GM12891 (cell line): ENCODE measurements around the gene CAPN11.

ENCODE experiments used
- DNase-seq: peaks from one replicate; pipeline ENCODE4 v3.0.0; 2011; ENCODE audit warnings: low spot score; ENCODE audit not compliant: insufficient read length
- FAIRE-seq: peaks from 2 replicates; lab custom pipeline; 2011; peaks lifted over from hg19 to GRCh38; lab: Jason Lieb, UNC
- PAX5 ChIP-seq: IDR thresholded peaks from 2 replicates; pipeline ENCODE4 v1.6.1; 2011; ENCODE audit warnings: low read length, moderate library complexity, mild to moderate bottlenecking; ENCODE audit not compliant: insufficient read depth, severe bottlenecking
- POLR2A ChIP-seq: IDR thresholded peaks from 2 replicates; pipeline ENCODE4 v1.6.1; 2011; ENCODE audit warnings: low read depth, low read length, control low read depth
- POLR2AphosphoS5 ChIP-seq: IDR thresholded peaks from 2 replicates; pipeline ENCODE4 v1.6.1; 2011; ENCODE audit warnings: low read depth, low read length, control low read depth
- POU2F2 ChIP-seq: IDR thresholded peaks from 2 replicates; pipeline ENCODE4 v1.6.1; 2011; ENCODE audit warnings: low read depth, mild to moderate bottlenecking, control low read depth, low read length, moderate library complexity
- SPI1 ChIP-seq: IDR thresholded peaks from 2 replicates; pipeline ENCODE4 v1.6.1; 2011; ENCODE audit warnings: low read depth, low read length, control low read depth
- TAF1 ChIP-seq: IDR thresholded peaks from 2 replicates; pipeline ENCODE4 v1.6.1; 2011; ENCODE audit warnings: low read depth, low read length, control low read depth

Gene CAPN11

GRCh38 chr6:44129841-44130322 is 28.7 kb upstream of the CAPN11 start:
- FAIRE-seq: no peak
- no peak for DNase-seq
- TF ChIP-seq PAX5 (no peak), POLR2AphosphoS5 (no peak), POU2F2 (no peak), TAF1 (no peak), SPI1 (no peak), POLR2A (no peak)

- FAIRE-seq: no peak
- TF ChIP-seq POLR2A (no peak), POU2F2 (no peak), SPI1 (no peak), PAX5 (no peak), TAF1 (no peak), POLR2AphosphoS5 (no peak)
- no peak for DNase-seq
Observed at GRCh38 chr6:44131892-44132291, 26.7 kb upstream of the CAPN11 start.

GRCh38 chr6:44132476-44132875 is 26.1 kb upstream of the CAPN11 start:
- FAIRE-seq (no peak), DNase-seq (no peak)
- TF ChIP-seq PAX5 (no peak), TAF1 (no peak), POLR2A (no peak), POLR2AphosphoS5 (no peak), POU2F2 (no peak), SPI1 (no peak)

GRCh38 chr6:44133003-44133931 is 25.4 kb upstream of the CAPN11 start:
- FAIRE-seq: no peak
- no peak for DNase-seq
- TF ChIP-seq PAX5 (no peak), POLR2A (no peak)

GRCh38 chr6:44133981-44134711 is 24.5 kb upstream of the CAPN11 start:
- TF ChIP-seq PAX5 (no peak), POLR2AphosphoS5 (no peak), POLR2A (no peak), TAF1 (no peak), SPI1 (no peak), POU2F2 (no peak)
- DNase-seq: no peak
- FAIRE-seq: no peak

- FAIRE-seq (no peak), DNase-seq (no peak)
- TF ChIP-seq POU2F2 (no peak), POLR2AphosphoS5 (no peak)
Observed at GRCh38 chr6:44135173-44135758, 23.4 kb upstream of the CAPN11 start.

- no peak for DNase-seq
- no peak for FAIRE-seq
- TF ChIP-seq POU2F2 (no peak), POLR2A (no peak), POLR2AphosphoS5 (no peak), TAF1 (no peak), SPI1 (no peak), PAX5 (no peak)
Observed at GRCh38 chr6:44135875-44136274, 22.7 kb upstream of the CAPN11 start.

- no peak for DNase-seq
- no peak for FAIRE-seq
- no peak for TF ChIP-seq POLR2AphosphoS5
- no peak for TF ChIP-seq POU2F2
- TF ChIP-seq SPI1: no peak
- TF ChIP-seq PAX5: no peak
- TF ChIP-seq TAF1: no peak
- TF ChIP-seq POLR2A: no peak
Observed at GRCh38 chr6:44138717-44139350, 19.8 kb upstream of the CAPN11 start.

- FAIRE-seq (no peak), DNase-seq (no peak)
- TF ChIP-seq PAX5 (no peak), SPI1 (no peak), POLR2AphosphoS5 (no peak), TAF1 (no peak), POU2F2 (no peak), POLR2A (no peak)
Observed at GRCh38 chr6:44139351-44139743, 19.3 kb upstream of the CAPN11 start.

- TF ChIP-seq TAF1 (no peak), PAX5 (no peak), POLR2AphosphoS5 (no peak), POU2F2 (no peak), SPI1 (no peak), POLR2A (no peak)
- FAIRE-seq: no peak
- DNase-seq: no peak
Observed at GRCh38 chr6:44142835-44143234, 15.8 kb upstream of the CAPN11 start.
